HG03103 (cell line): Measurements from ENCODE around the gene PIK3CD.
"Not testable (repeated sequence)": the region's sequence is repeated elsewhere in the genome, so short reads cannot be mapped to it uniquely, and the experiment has no call there.

Experiments used
- ATAC-seq: cut with Tn5 transposase; IDR thresholded peaks from one replicate; pipeline ENCODE4 v1.9.1; 2021; ENCODE audit warnings: low read depth; ENCODE audit not compliant: unreplicated experiment

PIK3CD gene

GRCh38 chr1:9653491-9654050 lies 2.0 kb downstream of the PIK3CD start:
- no peak for ATAC-seq

- no peak for ATAC-seq
Measured at GRCh38 chr1:9654051-9654833, 2.7 kb downstream of the PIK3CD start.

GRCh38 chr1:9654834-9655723 lies 3.5 kb downstream of the PIK3CD start:
- ATAC-seq = no peak

GRCh38 chr1:9655836-9656235 lies 4.3 kb downstream of the PIK3CD start:
- ATAC-seq = no peak

- ATAC-seq = no peak
Measured at GRCh38 chr1:9657521-9658032, 6.0 kb downstream of the PIK3CD start.

- no peak for ATAC-seq
Measured at GRCh38 chr1:9658199-9658598, 6.7 kb downstream of the PIK3CD start.

- ATAC-seq = no peak
Measured at GRCh38 chr1:9659328-9659727, 7.8 kb downstream of the PIK3CD start.

GRCh38 chr1:9663257-9663656 lies 11.7 kb downstream of the PIK3CD start:
- no peak for ATAC-seq

- no peak for ATAC-seq
Measured at GRCh38 chr1:9665193-9665592, 13.7 kb downstream of the PIK3CD start.

GRCh38 chr1:9668080-9668479 lies 16.5 kb downstream of the PIK3CD start:
- ATAC-seq = no peak

- ATAC-seq = no peak
Measured at GRCh38 chr1:9670085-9670484, 18.6 kb downstream of the PIK3CD start.

- ATAC-seq = no peak
Measured at GRCh38 chr1:9671377-9672140, 20.0 kb downstream of the PIK3CD start.

GRCh38 chr1:9672444-9672843 lies 20.9 kb downstream of the PIK3CD start:
- no peak for ATAC-seq

- ATAC-seq = no peak
Measured at GRCh38 chr1:9675393-9675792, 23.9 kb downstream of the PIK3CD start.

- ATAC-seq = not testable (repeated sequence)
Measured at GRCh38 chr1:9676128-9676527, 24.6 kb downstream of the PIK3CD start.

- no peak for ATAC-seq
Measured at GRCh38 chr1:9676815-9677393, 25.4 kb downstream of the PIK3CD start.

GRCh38 chr1:9680091-9680490 lies 28.6 kb downstream of the PIK3CD start:
- ATAC-seq = no peak

- no peak for ATAC-seq
Measured at GRCh38 chr1:9680828-9681227, 29.3 kb downstream of the PIK3CD start.

- no peak for ATAC-seq
Measured at GRCh38 chr1:9684801-9685200, 33.3 kb downstream of the PIK3CD start.
